ENCODE results near the gene ADGRG4.
A peak's percentile ranks its signal among the peaks of the same experiment; 100 is the strongest.

The ADGRG4 gene

DNA sequence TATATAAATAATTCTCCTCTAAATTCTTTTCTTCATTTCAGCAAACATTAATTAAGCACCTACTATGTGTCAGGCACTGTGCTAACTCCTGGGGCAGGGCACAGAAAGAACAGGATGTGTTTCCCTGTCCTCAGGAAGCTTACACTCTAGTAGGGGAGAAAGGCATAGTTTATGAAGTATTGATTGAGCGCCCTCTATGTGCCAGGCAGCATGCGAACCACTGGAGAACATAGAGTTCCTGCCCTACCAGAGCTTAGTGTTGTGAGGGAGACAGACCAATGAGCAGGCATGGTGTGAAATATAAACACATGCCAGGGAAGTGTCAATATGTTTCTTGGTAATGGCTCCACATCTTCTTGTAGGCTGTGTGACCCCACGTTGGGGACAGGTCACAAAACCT lies 3.7 kb downstream of the ADGRG4 start:
- Histone ChIP-seq H3K4me3 (ENCODE audit: insufficient read length, low read depth) (no peak overlapping the region), H3K27me3 (ENCODE audit: insufficient read depth, insufficient read length) (peaks cover 5% of the 10 kb centered on the region), H3K9me3 (ENCODE audit: insufficient read depth, low read length) (no peaks in the 10 kb centered on the region), H3K4me1 (ENCODE audit: insufficient read depth, insufficient read length) (no peaks in the 10 kb centered on the region), H3K9ac (ENCODE audit: insufficient read length, low read depth) (no peak overlapping the region), H3K36me3 (ENCODE audit: insufficient read depth, insufficient read length, low read length) (no peaks in the 10 kb centered on the region)
- DNase-seq (ENCODE audit: low read depth, low spot score) = no peak
- TF ChIP-seq ZNF274 (IDR thresholded peaks at IDR 0.05; ENCODE audit: low read depth, low read length) (no peak), YY1 (IDR thresholded peaks at IDR 0.05; ENCODE audit: insufficient read depth, insufficient read length) (no peak), SUZ12 (IDR thresholded peaks at IDR 0.05; ENCODE audit: extremely low read depth, insufficient read depth, insufficient read length) (no peak)

DNA sequence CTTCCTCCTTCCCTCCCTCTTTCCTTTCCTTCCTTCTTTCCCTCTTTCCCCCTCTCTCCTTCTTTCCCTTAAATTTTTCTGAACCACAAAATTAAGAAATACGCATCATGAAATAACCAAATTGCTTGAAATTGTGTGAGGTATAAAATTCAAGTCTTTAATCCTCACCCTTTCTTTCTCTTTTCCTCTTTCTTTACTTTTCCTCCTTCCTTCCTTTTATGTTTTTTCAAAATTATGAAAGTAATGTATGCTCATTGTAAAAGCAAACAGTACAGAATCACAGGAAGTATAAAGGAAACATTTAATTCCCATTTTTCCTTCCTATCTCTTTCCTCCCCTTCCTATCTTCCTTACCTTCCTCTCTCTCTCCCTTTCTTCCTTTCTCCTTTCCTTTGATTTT lies 5.4 kb downstream of the ADGRG4 start:
- TF ChIP-seq SUZ12 (IDR thresholded peaks at IDR 0.05; ENCODE audit: extremely low read depth, insufficient read depth, insufficient read length) (no peak), YY1 (IDR thresholded peaks at IDR 0.05; ENCODE audit: insufficient read depth, insufficient read length) (no peak), ZNF274 (IDR thresholded peaks at IDR 0.05; ENCODE audit: low read depth, low read length) (no peak)
- H3K36me3 ChIP-seq (ENCODE audit: insufficient read depth, insufficient read length, low read length) = no peaks in the 10 kb centered on the region
- H3K9me3 ChIP-seq (ENCODE audit: insufficient read depth, low read length) = no peaks in the 10 kb centered on the region
- H3K4me3 ChIP-seq (ENCODE audit: insufficient read length, low read depth) = no peak overlapping the region
- peaks cover 5% of the 10 kb centered on the region for H3K27me3 ChIP-seq (ENCODE audit: insufficient read depth, insufficient read length)
- no peak for DNase-seq (ENCODE audit: low read depth, low spot score)
- no peaks in the 10 kb centered on the region for H3K4me1 ChIP-seq (ENCODE audit: insufficient read depth, insufficient read length)
- no peak overlapping the region for H3K9ac ChIP-seq (ENCODE audit: insufficient read length, low read depth)

DNA sequence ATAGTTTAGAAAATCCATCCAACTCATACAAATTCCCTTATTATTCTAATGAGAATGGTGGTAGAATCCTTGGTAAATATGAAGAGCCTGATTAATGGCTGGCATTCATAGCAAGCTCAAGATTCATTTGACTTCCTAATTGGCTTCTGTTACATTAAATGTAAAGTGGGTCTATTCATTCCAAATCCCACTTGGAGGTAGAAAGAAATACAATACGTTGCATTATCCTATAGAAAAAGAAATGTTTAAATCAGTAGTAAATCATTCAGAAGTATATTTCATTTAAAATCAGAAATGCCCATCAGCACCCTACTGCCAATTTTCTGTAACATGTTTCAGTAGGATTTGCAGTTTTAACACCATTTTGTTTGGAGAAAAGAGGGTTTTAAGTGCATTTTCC lies 6.7 kb downstream of the ADGRG4 start:
- H3K4me1 ChIP-seq (ENCODE audit: insufficient read depth, insufficient read length) = no peaks in the 10 kb centered on the region
- no peak overlapping the region for H3K4me3 ChIP-seq (ENCODE audit: insufficient read length, low read depth)
- TF ChIP-seq ZNF274 (IDR thresholded peaks at IDR 0.05; ENCODE audit: low read depth, low read length) (no peak), YY1 (IDR thresholded peaks at IDR 0.05; ENCODE audit: insufficient read depth, insufficient read length) (no peak), SUZ12 (IDR thresholded peaks at IDR 0.05; ENCODE audit: extremely low read depth, insufficient read depth, insufficient read length) (no peak)
- no peak overlapping the region for H3K9ac ChIP-seq (ENCODE audit: insufficient read length, low read depth)
- H3K36me3 ChIP-seq (ENCODE audit: insufficient read depth, insufficient read length, low read length) = no peaks in the 10 kb centered on the region
- DNase-seq (ENCODE audit: low read depth, low spot score) = no peak
- H3K9me3 ChIP-seq (ENCODE audit: insufficient read depth, low read length) = no peaks in the 10 kb centered on the region
- peaks cover 5% of the 10 kb centered on the region for H3K27me3 ChIP-seq (ENCODE audit: insufficient read depth, insufficient read length)

DNA sequence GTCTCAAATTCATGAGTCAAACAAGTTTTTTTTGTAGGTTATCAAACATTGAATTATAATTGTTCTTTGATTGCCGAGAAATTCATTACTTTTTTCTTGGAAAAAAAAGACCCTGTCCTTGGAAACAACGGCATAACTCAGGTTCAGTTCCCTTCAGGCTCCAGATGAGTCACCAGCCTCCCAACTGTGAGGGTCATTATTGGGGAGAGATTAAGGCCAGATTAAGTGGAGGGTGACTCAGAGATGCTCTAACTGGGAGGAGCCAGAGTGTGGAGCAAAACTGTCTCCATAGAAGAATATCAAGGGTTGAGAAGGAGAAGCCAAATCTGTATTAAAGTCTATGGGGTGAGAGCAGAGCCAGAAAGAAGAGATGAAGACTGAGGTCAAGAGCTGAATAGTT lies 9.6 kb downstream of the ADGRG4 start:
- H3K27me3 ChIP-seq (ENCODE audit: insufficient read depth, insufficient read length) = peaks cover 5% of the 10 kb centered on the region
- H3K4me3 ChIP-seq (ENCODE audit: insufficient read length, low read depth) = no peak overlapping the region
- DNase-seq (ENCODE audit: low read depth, low spot score) = peak; percentile 38
- H3K9me3 ChIP-seq (ENCODE audit: insufficient read depth, low read length) = no peaks in the 10 kb centered on the region
- H3K9ac ChIP-seq (ENCODE audit: insufficient read length, low read depth) = no peak overlapping the region
- H3K36me3 ChIP-seq (ENCODE audit: insufficient read depth, insufficient read length, low read length) = no peaks in the 10 kb centered on the region
- TF ChIP-seq SUZ12 (IDR thresholded peaks at IDR 0.05; ENCODE audit: extremely low read depth, insufficient read depth, insufficient read length) (no peak), ZNF274 (IDR thresholded peaks at IDR 0.05; ENCODE audit: low read depth, low read length) (no peak), YY1 (IDR thresholded peaks at IDR 0.05; ENCODE audit: insufficient read depth, insufficient read length) (no peak)
- H3K4me1 ChIP-seq (ENCODE audit: insufficient read depth, insufficient read length) = no peaks in the 10 kb centered on the region

DNA sequence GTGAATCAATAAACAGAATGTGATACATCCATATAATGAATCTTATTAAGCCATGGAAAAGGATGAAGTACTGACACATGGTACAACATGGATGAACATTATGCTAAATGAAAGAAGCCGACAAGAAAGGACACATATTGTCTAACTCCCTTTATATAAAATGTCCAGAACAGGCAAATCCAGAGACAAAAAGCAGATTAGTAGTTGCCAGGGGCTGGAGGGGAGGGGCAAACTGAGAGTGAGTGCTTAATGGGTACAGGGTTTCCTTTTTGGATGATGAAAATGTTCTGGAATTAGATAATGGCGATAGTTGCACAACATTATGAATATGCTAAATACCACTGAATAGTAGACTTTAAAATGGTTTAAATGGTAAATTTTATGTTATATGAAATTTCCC lies 17.4 kb downstream of the ADGRG4 start:
- Histone ChIP-seq H3K4me3 (ENCODE audit: insufficient read length, low read depth) (no peak overlapping the region), H3K9me3 (ENCODE audit: insufficient read depth, low read length) (no peaks in the 10 kb centered on the region), H3K4me1 (ENCODE audit: insufficient read depth, insufficient read length) (no peaks in the 10 kb centered on the region), H3K27me3 (ENCODE audit: insufficient read depth, insufficient read length) (no peaks in the 10 kb centered on the region), H3K9ac (ENCODE audit: insufficient read length, low read depth) (no peak overlapping the region), H3K36me3 (ENCODE audit: insufficient read depth, insufficient read length, low read length) (no peaks in the 10 kb centered on the region)
- DNase-seq (ENCODE audit: low read depth, low spot score) = no peak
- TF ChIP-seq ZNF274 (IDR thresholded peaks at IDR 0.05; ENCODE audit: low read depth, low read length) (no peak), SUZ12 (IDR thresholded peaks at IDR 0.05; ENCODE audit: extremely low read depth, insufficient read depth, insufficient read length) (no peak), YY1 (IDR thresholded peaks at IDR 0.05; ENCODE audit: insufficient read depth, insufficient read length) (no peak)

DNA sequence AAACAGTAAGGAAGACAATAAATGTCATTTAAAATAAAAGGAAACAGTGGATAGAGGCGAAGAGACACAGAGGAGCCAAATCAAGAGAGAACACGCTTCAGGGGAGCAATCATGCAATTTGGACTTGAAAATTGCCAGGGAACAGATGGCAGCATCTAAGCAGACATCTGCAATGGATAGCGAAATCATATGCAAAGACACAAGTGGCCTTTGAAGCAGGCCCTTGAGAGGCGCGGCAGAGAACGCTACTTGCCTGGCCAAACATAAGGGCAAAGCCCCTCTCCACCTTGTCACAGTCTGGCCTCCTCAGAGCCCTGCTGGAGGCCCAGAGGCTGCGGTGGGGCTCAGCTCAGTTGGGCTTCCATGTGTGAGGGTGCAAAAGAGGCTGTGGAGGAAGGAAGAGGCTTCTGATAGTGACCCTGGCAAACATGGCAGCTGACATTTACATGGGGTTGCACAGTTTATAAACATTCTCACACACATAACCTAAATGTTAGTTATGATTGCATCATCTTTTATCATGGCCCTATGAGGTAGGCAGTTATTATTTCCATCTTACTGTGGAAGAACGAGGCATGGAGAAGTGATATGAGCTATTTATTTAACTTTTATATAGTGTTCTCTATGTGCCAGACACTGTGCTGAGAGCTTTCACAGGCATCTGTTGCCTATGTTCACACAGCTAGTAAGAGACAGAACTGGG lies 18.3 kb downstream of the ADGRG4 start:
- Histone ChIP-seq H3K4me1 (ENCODE audit: insufficient read depth, insufficient read length) (no peaks in the 10 kb centered on the region), H3K9me3 (ENCODE audit: insufficient read depth, low read length) (no peaks in the 10 kb centered on the region), H3K36me3 (ENCODE audit: insufficient read depth, insufficient read length, low read length) (no peaks in the 10 kb centered on the region), H3K27me3 (ENCODE audit: insufficient read depth, insufficient read length) (no peaks in the 10 kb centered on the region), H3K9ac (ENCODE audit: insufficient read length, low read depth) (no peak overlapping the region), H3K4me3 (ENCODE audit: insufficient read length, low read depth) (no peak overlapping the region)
- no peak for DNase-seq (ENCODE audit: low read depth, low spot score)
- TF ChIP-seq YY1 (IDR thresholded peaks at IDR 0.05; ENCODE audit: insufficient read depth, insufficient read length) = no peak
- no peak for TF ChIP-seq ZNF274 (IDR thresholded peaks at IDR 0.05; ENCODE audit: low read depth, low read length)
- TF ChIP-seq SUZ12 (IDR thresholded peaks at IDR 0.05; ENCODE audit: extremely low read depth, insufficient read depth, insufficient read length) = no peak

DNA sequence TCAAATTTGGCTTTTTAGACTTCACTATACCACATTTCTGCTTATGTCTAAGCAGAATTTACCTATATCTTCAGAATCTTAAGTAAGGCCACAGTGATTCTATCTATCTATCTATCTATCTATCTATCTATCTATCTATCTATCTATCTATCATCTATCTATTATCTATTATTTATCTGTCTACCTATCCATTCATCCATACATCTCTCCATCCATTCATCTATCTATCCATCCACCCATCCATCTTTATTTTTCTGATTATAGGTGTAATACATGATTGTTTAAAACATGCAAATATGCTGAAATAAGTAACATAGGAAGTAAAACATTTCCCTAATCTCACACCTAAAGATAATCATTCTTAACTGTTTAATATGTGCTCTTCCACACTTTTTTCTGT lies 18.8 kb downstream of the ADGRG4 start:
- no peak overlapping the region for H3K9ac ChIP-seq (ENCODE audit: insufficient read length, low read depth)
- H3K36me3 ChIP-seq (ENCODE audit: insufficient read depth, insufficient read length, low read length) = no peaks in the 10 kb centered on the region
- no peaks in the 10 kb centered on the region for H3K9me3 ChIP-seq (ENCODE audit: insufficient read depth, low read length)
- TF ChIP-seq SUZ12 (IDR thresholded peaks at IDR 0.05; ENCODE audit: extremely low read depth, insufficient read depth, insufficient read length) (no peak), ZNF274 (IDR thresholded peaks at IDR 0.05; ENCODE audit: low read depth, low read length) (no peak), YY1 (IDR thresholded peaks at IDR 0.05; ENCODE audit: insufficient read depth, insufficient read length) (no peak)
- no peak overlapping the region for H3K4me3 ChIP-seq (ENCODE audit: insufficient read length, low read depth)
- H3K27me3 ChIP-seq (ENCODE audit: insufficient read depth, insufficient read length) = no peaks in the 10 kb centered on the region
- no peaks in the 10 kb centered on the region for H3K4me1 ChIP-seq (ENCODE audit: insufficient read depth, insufficient read length)
- no peak for DNase-seq (ENCODE audit: low read depth, low spot score)
